ENCODE results near the gene STXBP5.

Gene STXBP5

DNA sequence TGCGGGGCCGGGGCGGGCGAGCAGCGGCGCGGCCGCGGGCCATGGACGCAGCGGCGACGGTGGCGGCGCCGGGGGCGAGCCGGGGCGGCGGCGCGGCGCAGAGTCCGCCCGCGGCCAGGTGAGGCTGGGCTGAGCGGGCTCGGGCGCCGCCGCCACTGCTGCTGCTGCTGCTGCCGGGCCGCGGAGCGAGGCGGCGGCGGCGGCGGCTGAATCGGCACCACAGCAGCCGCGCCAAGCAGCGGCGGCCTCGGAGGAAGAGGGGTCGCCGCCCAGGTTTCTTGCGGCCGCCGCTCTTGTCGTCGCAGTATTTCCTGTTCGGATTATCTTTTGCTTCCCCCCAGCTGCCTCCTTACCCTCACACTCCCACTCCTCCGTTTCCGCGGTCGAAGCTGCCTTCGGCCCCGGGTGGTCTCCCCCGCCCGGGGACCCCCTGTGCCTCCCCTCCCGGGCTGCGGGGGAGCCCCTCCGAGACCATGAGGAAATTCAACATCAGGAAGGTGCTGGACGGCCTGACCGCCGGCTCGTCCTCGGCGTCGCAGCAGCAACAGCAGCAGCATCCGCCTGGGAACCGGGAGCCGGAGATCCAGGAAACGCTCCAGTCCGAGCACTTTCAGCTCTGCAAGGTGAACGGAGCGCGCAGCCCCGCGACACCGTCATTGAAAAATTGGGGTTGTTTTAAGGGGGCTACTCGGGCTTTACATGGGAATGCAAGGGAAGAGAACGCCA lies at the start of gene STXBP5:
Gene STXBP5 (plus strand): TSS at position 358 of the 726 bp plus-strand sequence. CDS start 116 bp downstream, at position 474.
- DNase-seq (ENCODE audit: low read depth in 2 of 2): no peak

DNA sequence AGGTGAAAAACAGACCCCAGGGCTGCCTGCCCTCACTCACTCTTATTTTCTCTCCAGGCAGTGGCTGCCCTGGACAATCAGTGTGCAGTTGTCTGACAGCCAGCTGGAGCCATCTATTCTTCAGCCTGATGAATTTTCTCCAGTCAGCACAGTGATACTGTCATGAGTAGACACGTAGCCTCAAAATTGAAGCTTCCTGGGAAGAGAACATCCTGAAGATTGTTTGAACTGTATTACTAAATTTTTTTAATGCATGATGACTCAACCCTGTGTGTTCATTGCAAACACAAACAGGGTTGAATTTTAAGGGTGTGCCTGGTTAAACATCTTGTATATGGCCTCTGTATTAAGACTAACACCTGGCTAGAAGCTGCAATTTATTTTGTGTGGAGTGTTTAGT lies 49.8 kb upstream of the STXBP5 start:
- no peak for DNase-seq (ENCODE audit: low read depth in 2 of 2)

DNA sequence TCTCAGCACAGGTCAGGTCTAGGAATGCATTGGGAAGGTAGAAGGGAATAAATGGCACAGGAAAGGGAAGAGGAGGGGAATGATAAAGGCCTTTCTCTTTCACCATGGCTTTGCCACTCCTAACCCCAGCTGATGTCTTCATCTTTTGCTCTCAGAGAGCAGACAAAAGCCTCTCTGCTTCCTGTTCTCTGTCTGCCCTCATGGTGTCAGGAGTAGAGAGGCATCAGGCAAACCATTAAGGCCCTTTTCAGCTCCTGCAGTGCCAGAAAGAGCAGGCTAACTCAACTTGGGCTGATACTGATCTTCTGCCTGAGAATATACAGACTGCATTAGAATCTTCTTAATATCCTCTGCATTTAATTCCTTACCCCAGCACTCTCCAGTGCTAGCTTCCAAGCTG lies 48.0 kb upstream of the STXBP5 start:
- no peak for DNase-seq (ENCODE audit: low read depth in 2 of 2)

DNA sequence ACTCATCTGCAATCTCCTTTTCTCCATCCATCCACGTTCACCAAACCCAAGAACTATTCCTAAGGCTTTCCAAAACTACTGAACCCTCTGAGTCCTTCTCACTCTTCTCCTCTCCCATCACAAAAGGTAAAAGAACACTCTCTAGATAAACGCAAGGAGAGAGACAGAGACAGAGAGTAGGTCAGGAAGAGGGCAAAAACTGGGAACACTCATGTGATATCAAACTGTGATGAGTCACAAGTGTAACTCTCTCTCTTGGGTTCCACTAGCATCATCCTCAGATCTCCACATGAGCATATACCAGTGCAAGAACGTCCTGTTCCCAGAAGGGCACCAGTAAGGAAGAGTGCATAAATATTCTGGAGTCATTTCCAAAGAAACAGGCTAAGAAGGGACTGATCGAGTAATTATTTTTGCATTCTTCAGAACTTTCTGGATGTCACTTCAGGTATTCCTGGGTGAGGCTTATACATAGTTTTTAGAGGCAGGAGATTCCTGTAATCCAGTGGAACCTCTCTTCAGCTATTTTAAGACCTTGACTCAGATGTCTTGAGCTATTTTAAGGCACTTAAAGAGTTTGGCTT lies 47.3 kb upstream of the STXBP5 start:
- no peak for DNase-seq (ENCODE audit: low read depth in 2 of 2)

DNA sequence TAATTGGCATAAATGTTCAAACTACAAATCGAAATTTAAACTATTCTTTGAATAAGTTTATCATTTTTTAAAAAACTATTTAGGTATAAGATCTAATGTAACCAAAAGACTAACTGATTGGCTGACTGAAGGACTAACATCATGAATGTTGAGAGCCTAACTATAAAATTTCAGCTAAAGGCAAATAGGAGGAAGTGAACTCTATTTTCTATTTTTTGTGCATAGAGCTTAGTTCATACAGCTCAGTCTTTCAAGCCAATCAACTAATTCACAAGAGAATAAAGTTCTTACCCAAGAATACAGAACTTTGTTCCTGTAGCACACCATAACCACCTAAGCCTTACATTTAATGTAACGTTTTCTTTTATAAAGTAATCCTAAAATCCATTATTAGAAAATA lies 46.3 kb upstream of the STXBP5 start:
- no peak for DNase-seq (ENCODE audit: low read depth in 2 of 2)

DNA sequence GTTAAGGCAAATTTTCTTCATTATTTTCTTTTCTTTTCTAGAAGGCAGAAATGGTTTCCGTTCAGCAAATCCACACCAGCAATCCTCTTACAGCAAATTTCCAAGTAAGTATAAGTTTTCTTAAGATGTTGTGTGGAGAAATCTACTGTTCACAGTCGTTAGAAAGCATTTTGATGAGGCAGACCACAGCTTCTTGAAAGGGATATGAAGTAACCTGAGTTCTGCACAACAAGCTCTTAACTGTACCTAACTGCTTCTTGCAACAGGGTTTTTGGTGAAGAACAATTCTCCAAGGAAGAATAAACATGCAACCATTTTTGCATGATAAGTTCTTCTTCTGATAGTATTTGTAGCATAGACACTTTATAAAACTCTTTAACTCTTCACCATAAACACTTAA lies 45.3 kb upstream of the STXBP5 start:
- DNase-seq (ENCODE audit: low read depth in 2 of 2): no peak

DNA sequence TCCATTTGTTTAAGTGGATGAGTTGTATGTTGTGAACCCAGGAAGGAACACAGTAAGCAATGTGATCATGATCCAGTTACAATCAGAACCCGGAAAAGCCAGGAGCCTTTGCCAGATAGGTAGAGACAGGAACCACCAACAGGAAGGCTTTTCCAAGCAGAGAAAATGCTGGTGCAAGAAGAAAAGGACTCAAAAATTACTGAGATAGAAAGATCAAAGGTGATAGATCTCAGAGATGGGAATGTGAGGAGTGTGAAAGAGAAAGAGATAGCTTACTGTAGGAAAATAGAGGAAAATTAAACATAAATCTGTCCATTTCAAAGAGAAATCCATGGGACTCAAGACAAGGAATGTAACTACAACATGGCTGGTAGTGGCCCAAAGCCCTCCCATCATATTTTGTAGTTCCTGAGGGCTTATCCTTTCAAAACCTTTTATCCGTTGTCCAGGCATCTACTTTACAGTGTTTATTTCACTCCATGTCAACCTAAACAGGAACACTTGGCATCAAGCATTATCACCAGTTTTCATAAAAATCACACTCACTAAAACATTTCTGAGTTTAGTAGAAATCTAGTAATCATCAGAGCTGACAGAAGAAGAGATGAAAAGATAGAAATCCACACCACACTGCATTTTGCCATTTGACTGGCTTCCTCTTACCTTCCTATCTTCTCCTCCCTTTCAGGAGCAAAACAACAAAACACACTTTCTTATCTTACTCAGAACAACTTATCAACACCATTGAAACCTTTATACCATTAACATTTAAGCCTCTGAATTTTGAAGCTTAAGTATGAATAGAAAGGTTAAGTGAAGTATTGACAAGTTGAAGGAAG lies 44.5 kb upstream of the STXBP5 start:
- DNase-seq (ENCODE audit: low read depth in 2 of 2): no peak

DNA sequence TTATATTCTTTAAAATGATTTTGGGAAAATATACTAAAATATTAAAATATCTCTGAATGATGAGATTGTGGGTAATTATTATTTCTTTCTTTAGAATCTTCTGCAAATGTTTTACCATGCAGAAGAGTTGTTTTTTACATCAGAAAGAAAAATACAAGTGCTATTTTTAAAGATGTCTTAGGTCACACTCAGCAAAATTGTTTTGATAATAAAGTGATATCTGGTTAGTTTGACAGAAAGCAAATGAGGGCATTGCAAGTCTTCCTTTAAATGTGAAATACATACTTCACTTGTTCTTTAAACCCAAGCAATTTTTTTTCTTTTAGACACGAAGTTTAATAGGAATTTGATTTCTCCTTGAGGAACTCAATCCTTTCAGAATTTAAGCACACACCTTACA lies 43.6 kb upstream of the STXBP5 start:
- no peak for DNase-seq (ENCODE audit: low read depth in 2 of 2)

DNA sequence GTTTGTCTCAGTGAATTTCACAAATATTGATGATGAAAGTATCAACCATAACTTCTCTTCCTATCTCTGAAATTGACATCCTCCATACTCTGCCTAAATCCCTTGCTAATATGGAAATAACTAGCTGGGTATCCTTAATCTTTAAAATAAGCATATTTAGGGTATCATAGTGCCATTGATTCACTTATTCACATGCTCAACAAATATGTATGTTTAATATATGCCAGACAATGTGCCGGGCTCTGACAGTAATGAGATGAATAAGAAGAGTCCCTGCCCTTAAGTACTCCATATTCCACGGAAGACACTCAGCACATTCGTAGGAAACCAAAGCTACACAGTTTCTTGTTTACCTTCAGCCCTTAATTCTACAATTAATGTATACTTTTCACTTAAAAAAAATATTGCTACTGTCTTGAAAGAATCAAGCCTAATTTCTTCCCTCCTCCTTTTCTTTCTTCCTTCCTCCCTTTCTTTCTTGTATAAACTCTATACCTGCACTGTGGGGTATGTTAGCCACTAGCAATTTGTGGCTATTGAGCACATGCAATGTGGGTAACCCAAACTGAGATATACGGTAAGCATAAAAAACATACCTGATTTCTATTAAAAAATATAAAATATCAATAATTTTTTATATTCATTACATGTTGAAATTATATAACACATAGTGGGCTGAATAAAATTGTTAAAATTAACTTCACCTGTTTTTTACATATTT lies 42.8 kb upstream of the STXBP5 start:
- DNase-seq (ENCODE audit: low read depth in 2 of 2): no peak

DNA sequence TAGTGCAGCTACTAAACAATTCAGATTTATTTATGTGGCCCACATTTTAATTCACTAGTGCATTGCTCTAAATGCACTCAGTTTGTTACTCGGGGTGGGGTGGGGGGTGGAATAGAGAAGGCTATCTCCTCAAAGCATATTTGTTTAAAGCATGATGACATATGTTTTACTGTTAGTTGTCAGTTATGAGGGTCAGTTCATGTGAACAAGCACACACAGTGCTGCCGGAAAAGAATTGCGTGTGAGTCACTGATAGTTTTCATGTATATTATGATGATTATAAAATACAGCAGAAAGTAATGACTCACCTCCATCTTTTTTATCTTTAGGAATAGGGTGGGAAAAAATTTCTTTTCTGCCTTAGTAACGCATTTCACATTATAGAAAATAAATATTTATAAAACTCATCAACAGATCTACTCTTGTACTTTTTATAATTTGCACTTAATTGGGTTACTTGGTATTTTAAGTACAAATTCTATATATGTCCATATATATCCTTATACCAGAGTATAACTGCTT lies 42.2 kb upstream of the STXBP5 start:
- peak; percentile 52 to 53 for DNase-seq (ENCODE audit: low read depth in 2 of 2)

DNA sequence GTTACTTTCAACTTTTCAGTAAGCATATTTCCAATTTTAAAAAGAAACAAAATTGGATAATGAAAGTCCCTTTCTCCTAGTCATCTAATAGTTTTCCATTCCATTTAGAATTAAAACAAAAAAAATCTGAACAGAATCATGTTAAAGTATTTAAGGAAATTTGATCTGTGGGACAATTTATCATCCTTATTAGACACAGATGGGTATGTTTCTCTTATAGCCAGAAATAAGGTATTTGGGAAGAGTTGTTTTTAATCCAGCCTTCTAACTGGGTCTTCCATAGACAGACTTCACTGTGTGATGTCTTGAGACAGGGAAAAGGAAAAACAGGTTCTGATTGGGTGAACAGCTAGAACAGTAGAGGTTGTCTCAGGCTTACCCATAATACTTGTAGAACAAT lies 39.5 kb upstream of the STXBP5 start:
- DNase-seq (ENCODE audit: low read depth in 2 of 2): peak; percentile 43 to 45

DNA sequence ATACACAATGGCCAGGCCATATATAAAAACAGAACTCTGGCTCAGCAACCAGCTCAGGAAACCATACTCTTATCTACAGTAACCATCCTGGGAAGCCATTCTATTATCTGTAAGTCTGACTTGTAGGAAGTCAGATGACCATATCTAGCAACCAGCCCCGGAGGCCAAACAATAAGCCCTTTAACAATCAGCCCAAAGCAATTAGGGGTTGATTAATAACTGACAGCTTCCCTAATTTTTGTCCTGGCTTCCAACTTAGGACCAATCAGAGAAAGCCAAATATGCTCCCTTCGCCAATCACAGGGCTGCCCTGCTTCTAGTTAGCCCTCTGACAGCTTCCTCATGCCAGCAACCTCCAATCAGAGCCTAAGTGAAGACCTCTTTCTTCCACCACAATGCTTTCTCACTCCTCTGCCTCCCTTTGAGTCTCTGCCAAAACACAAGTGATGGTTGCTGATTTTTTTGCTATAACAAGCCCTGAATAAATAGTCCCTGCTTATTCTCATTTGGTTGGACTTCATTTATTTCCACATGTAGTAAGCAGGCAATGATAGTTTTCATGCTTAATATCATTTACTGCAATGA lies 37.8 kb upstream of the STXBP5 start:
- no peak for DNase-seq (ENCODE audit: low read depth in 2 of 2)

DNA sequence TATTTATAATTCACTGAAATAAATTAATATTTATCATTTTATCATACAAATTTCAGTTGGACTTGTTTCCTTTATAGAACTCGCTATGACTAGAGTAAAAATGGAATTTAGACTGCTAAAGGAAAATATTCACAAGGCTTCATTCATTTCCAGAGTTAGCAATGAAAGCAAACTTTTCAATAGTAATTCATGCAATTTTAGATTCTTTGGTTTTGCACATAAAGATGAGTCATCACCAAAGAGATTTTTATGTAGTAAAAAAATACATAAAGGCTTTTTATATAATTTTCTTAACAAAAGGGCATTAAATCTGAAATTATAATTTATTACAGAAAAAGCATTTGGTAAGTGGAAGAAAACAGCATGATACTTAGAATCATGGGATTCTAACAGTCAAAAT lies 37.2 kb upstream of the STXBP5 start:
- no peak for DNase-seq (ENCODE audit: low read depth in 2 of 2)

DNA sequence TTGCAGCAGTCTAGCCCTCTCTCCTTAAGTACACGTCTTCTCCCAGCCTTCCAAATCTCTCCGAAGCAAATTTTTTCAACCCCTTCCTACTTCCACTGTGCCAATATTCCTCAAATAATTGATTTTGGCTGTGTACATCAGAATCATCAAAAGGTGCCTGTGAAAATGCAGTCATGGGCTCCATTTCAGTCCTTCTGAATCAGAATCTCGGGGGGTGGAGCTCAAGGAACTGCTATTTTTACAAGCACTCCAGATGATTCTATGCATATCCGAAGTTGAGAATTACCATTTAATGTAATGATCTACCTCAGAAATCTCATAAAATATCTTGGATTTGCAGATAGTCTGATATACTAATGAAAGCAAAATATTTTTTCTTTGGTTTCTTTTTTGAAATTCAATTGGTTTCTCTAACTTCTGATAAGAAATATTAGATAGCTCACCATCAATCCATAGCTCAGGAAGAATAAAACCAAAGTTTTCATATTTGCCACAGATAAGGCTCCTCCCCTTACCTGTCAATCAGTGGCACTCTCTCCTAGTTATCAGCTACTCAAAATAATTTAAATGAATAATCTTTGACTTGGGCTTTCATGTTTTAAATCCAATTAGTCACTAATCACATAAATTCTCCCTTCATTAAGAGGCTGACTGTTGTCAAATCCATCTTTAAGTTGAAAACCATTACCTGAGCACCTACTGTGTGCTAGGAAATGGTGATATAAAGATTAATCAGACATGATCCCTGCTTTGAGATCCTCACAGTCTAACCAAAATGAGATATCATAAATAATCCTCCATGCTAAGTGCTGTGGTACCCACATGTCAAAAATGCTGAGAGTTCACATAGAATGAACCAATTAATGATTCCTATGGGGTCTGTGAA lies 36.4 kb upstream of the STXBP5 start:
- no peak for DNase-seq (ENCODE audit: low read depth in 2 of 2)

DNA sequence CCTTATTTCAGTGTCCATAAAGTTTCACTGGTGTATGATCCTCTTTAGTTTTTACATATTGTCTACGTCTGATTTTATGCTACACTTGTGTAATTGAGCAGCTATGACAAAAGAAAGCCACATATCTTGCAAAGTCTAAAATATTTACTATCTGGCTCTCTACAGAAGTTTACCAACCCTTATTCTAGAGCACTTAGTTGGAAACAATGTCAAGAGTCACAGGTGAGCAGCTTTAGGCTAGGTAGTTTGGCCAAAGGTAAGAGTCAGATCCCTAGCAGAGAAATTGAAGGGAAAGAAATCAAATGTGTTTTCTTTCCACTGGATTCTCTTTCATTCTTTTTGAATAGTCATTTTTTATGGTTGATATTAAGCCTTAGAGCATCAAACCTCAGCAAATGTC lies 34.7 kb upstream of the STXBP5 start:
- no peak for DNase-seq (ENCODE audit: low read depth in 2 of 2)

DNA sequence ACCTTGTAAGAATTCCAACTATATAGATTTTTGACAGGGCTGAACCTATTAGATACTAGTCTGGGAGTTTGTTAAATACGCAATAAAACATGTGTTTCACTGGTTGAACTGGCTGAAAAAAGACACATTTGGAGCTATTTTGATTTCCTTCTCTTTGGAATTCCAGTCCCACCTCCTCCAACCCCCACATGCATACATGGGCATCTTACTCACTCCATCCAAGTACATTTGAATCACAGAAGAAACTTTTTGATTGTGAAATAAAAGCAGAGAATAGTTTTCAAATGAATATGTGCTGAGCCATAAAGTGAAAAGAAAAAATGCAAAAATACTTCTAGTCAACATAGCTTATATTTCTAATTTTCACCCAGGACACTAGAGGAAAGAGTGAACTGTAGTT lies 33.9 kb upstream of the STXBP5 start:
- DNase-seq (ENCODE audit: low read depth in 2 of 2): peak; percentile 93 to 95

DNA sequence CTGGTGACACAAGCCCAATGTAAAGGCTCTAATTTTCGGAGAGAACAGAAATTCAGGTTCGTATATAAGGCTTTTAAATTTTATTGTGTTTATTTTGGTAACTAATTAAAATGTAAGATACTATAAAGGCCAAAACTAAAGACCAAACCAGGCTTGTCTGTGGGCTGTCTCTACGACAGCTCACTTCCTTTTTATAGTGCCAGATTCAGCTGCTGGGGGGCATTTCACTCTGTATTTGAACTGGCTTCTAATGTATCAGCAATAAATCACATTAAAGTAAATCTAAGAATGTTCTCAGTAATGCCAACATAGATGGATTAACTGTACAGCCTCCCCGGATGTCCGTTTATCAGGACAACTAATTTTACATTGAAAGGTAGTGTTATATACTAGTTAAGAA lies 31.1 kb upstream of the STXBP5 start:
- no peak for DNase-seq (ENCODE audit: low read depth in 2 of 2)

DNA sequence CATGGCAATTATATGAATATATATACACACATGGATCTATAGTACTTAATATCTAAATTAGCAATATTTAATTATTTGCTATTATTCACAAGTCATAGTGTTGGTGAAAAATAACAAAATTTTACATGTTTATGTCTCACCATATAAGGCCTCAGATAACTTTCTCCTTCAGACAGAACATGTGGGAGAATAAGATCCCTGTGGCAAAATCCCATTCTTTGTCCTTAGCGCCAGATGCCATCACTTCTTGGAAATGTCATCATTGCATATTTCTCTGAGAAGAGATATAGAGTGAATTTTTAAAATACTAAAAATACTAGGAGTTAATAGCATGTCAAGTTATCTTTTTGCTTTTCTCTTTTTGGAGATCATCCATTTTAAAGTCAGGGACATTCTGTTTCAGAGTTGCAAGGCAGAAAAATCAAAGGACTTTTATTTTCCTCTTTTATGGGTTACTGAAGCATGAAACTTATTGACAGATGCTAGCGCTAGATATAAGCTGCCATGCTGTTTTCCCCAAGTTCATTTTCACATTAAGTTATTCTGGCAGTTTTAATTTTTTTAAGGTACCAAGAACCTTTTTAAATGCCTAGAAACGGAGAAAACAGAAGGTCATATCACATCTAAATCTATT lies 30.4 kb upstream of the STXBP5 start:
- DNase-seq (ENCODE audit: low read depth in 2 of 2): no peak

DNA sequence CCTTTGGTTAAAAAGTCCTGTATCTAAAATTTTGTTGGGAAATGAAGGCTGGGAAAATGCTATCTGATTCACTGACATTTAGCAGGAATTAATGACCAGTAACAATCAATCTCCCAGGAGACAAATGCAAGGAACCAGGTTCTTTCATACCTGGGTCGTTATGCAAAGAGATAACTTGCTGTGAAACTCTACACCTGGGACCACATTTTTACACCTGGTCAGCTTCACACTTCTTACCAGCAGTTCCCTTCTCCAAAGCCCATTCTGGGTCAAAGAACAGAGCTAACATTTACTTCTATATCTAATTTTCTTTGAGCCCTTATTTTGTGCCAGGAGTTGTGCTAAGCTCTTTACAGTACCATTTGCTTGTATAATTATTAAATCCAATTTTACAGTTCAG lies 27.4 kb upstream of the STXBP5 start:
- no peak for DNase-seq (ENCODE audit: low read depth in 2 of 2)

DNA sequence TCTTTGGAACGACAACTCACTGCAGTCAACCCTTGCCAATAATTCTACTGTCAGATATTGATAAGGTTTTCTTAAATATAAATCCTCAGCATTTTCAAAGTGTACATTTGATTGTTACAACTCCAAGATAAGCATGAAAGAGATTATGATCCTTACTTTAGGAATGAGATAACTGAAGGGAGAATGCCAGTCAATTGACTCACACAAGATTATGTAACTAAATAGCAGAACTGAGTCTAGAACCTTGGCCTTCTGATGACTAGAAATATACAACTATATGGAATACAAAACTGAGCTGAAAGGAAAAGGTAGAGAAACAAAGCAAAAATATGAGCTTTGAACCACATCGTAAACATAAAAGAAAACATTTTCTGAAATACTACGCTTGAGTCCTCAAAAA lies 26.9 kb upstream of the STXBP5 start:
- DNase-seq (ENCODE audit: low read depth in 2 of 2): no peak

All from fibroblast of skin of left biceps (primary cell).